ENCODE results near the gene NTSR1.

NTSR1 gene

DNA sequence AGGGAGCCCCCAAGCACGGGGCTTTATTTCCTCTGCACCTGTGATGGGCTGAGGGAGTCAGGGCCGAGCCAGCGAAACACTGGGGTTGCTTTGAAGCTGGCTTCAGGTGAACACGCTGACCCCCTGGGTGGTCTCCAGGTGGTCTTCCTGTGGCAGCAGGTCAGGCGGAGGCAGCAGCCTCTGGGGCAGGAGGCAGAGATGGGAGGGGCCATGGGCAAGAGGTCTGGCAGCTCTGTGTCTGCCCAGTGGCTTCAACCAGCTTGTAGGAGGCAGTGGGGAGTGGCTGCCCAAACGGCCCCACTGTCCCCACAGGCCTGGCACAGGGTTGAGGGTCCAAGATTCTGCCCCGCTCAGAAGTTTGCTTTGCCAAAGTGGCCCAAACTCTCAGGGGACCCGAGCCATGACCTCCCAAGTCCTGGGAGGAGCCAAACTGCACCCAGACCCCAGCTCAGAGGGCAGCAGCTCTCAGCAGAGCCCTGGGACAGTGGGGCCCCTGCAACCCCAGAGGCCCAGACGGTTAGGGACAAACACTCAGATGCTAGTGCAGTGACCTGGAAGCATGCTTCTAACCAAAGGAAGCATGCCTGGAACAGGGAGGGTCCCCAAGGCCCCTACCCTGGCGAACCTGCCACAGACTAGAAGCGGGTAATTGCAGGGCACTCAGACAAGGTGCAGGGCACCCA is 15.3 kb downstream of the NTSR1 start:
- no peak for FAIRE-seq
- no peak for DNase-seq (ENCODE audit: insufficient read length, low spot score)

- no peak for DNase-seq (ENCODE audit: insufficient read length, low spot score)
- FAIRE-seq: no peak
Measured at GRCh38 chr20:62724692-62725595, 16.3 kb downstream of the NTSR1 start.

DNA sequence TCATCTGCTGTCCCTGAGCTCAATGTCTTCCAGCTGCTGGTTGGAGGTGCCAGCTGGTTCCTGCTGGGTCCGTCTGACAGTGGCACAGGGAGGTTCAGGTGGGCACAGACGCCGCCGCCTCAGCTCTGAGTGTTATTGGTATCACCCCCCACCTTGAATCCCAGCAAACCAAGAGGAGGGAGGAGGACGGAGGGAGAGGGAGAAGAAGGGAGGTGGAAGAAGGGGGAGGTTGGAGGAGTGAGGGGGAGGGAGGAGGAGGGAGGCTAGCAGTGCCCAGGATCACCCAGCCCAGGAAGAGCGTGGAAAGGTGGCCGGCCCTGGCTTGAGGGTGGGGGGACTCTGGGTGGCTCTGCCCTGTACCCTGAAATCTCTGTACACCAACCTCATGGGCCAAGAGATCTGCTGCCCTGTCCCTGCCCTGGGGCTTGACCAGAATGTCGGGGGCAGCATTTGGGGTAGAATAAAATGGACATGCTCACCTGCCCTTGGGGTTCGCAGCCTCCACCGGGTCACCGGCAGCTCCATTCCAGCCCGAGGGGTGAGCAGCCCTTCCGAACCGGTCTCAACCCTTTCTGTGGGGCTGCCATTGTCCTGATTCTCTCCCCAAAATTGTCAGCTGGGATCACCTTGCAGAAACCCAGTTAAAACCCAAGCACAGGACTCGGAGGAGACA is 17.1 kb downstream of the NTSR1 start:
- no peak for FAIRE-seq
- DNase-seq (ENCODE audit: insufficient read length, low spot score): no peak

DNA sequence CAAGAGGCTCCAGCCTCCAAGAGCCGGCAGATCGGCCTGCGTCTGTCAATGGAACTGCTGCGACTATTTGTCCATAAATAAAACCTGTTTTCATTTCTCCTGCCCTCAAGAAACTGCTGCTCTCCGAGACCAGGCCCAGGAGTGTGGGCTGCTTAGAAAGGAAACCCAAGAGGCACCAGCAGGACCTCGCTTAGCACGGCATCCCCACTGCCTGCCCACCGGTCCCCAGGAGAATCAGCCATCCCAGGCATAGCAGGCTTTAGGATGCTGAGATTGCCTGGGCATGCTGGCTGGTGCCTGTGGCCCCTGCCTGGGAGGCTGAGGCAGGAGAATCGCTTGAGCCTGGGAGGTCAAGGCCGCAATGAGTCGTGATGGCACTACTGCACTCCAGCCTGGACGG is 17.6 kb downstream of the NTSR1 start:
- DNase-seq (ENCODE audit: insufficient read length, low spot score) (no peak), FAIRE-seq (no peak)

GRCh38 chr20:62726716-62727583 is 18.3 kb downstream of the NTSR1 start:
- DNase-seq (ENCODE audit: insufficient read length, low spot score) (no peak), FAIRE-seq (no peak)

DNA sequence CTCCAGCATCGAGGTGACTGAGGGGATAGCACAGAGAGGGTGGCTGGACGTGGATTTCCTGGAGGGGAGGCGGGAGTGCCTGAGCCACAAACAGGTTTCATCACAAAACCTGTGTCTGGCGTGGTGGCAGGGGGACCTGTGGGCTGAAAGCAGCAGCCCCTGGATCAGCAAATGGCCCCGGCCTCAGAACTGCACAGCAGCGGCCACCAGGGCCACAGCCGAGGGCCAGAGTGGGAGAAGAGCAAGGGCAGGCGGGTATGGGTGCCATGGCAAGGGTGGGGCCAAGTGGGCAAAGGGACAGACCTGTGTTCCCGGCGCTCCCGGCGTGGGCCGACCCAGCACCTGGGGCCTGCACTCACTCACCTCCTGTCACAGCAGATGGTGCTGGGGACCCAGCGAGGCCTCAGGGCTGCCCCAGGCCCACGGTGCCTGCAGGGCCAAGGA is 19.0 kb downstream of the NTSR1 start:
- no peak for DNase-seq (ENCODE audit: insufficient read length, low spot score)
- no peak for FAIRE-seq

DNA sequence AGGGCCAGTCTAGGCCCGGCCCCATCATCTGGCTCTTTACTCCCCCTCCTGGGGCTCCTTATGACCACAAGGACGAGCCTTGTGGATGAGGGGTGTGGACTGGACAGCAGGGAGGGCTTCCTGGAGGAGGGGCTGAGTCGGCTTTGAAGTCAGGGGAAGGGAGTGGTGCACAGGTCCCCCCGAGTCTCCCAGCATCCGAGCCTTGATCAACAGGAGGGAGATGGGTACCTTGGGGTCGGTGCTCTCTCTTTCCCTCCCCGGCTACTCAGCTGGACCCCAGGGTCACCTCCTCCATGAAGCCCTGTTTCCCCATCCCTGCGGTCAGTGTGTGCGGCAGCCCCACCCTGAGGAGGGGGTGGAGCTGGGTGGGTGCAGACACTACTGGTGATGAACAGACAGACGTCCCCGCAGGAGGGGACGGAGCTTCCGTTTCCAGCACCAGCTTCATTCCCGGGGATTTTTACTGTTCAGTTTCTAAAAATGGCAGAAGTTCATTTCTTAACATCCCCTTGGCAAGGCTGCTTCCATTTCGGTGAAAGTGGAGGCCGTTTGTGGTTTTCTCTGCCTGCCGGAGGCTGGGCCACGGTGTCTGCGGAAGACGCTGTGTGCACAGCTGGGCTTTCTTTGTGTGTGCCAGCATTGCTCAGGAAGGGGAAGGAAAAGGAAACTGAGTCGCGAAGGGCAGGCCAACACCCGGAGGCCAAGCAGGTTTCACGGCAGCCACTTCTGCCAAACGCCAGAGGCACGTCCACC is 19.6 kb downstream of the NTSR1 start:
- no peak for FAIRE-seq
- DNase-seq (ENCODE audit: insufficient read length, low spot score): no peak

DNA sequence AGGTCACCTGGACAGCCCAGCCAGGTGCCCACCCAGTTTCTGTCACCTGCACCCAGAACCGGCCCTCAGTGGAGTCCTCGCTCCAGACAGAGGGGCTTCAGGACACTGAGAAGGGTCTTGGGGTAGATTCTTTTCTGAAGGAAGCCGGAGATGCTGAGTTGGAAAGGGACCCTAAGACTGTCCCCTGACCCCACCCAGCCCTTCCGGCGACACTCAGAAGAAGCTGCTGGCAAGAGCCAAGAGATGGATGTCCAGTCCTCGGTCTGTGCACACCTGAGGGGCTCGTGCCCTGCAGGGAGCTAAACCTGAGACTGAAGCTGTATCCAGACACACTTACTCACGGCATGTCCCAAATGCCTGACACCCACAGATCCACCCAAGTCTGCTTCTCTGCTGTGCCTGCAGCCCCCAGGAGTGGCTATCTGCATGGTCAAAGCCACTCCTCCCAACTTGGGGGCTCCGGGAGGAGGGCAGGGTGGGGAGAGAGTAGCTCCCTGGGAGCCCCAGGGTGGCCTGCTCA is 20.2 kb downstream of the NTSR1 start:
- FAIRE-seq (no peak), DNase-seq (ENCODE audit: insufficient read length, low spot score) (no peak)

- no peak for FAIRE-seq
- no peak for DNase-seq (ENCODE audit: insufficient read length, low spot score)
Measured at GRCh38 chr20:62730481-62730880, 21.8 kb downstream of the NTSR1 start.

DNA sequence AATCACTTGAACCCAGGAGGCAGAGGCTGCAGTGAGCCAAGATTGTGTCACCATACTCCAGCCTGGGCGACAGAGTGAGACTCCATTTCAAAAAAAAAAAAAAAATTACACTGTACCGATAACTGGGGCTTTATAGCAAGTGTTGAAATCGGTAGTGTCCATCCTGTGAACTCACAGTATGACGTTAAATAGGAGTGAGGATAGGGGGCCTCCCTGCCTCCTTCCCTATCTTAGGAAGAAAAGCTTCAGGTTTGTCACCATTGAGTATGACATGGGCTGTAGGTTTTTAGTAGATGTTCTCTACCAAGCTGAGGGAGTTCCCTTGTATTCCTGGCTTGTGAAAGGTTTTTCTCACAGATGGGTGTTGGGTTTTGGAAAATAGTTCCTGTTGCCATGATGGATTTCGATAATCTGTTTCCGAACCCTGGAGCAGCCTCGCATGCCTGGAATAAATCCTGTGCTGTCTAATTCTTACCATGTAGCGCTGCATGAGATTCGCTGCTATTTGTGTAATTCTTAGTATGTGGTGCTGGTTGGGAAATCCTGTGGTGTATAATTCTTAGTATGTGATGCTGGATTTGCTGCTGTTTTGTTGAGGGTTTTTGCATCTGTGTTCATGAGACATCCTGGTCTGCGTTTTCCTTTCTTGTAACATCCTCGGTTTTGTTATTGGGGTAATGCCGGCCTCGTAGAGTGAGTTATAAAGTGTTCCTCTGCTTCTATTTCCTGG is 23.6 kb downstream of the NTSR1 start:
- FAIRE-seq (no peak), DNase-seq (ENCODE audit: insufficient read length, low spot score) (no peak)

DNA sequence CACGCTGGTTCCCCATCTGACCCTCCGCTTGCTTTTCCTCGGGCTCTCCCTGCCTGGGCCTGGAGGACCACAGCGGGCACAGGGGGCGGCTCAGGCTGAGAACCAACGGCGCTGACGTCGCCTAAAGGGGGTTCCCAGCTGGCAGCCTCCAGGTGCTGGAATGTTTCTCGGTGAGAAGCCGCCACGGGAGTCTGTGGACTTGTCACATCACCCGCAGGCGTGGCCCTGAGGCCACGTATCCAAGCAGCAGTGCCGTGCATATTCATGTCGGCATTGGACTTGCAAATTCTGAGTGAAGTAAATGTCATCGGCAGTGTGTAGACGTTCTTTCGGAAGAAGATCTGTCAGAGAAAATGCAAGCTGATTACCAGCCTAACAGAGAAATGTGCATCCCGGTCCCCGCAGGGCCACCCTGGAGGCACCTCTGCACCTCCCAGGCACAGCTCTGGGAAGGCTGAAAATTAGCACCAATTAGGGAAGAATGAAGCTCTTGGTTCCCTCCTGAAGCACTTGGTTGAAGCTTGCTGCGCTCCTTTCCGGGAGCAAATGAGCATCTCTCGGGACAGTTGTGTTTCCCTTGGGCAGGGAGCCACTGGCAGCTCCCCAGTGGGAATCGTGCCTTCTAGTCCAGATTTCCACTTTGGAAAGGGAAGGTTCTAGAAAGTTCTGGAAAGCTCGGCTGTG is 24.3 kb downstream of the NTSR1 start:
- DNase-seq (ENCODE audit: insufficient read length, low spot score) (no peak), FAIRE-seq (no peak)

DNA sequence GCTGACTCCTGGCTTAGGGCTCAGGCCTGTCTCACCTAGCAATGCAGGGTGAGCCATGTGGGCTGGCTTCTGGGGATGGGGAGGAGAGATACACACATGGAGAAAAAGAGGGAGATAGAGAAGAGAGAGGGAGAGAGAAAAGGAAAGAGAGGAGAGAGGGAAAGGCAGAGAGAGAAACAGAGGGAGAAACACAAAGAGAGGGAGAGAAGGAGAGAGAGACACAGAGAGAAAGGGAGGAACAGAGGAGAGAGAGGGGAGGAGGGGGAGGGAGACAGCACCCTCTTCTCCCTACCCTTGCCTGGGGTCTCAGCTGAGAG is 24.8 kb downstream of the NTSR1 start:
- FAIRE-seq (no peak), DNase-seq (ENCODE audit: insufficient read length, low spot score) (no peak)

DNA sequence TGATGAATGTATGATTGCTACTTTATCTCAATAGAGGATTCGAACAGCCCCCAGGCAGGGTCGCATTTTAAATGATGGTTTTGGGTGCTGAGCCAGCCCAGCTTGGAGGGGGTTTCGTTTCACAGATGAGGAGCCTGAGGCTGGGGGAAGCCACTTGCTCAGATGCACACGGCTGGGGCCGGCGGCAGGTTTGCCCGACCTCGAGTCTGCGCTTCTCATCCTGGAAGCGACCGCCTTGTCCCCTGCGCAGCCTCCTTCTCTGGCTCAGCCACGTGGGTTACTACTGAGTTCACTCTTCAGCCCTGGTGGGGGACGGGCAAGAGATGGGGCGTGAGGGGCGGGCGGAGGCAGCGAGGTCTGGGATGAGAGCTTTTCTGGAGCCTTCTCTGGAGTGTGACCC is 25.3 kb downstream of the NTSR1 start:
- FAIRE-seq (no peak), DNase-seq (ENCODE audit: insufficient read length, low spot score) (no peak)

DNA sequence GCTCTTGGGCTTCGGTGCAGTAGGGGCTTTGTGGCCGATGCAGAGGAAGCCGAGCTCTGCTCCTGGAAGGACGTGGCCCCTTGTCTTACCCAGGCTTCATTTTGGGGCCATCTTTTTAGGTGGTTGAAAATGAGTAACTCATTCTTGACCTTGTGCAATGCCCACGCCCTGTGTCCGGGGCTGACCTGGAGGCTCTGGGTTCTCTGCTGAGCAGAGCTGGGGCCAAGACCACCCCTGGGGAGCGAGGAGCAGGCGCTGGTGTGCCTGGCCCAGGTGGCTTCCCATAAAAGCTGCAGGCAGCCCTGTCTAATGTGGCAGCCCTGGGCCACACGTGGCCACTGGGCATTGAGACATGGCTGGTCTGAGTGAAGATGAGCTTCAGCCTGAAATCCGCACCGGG is 25.7 kb downstream of the NTSR1 start:
- DNase-seq (ENCODE audit: insufficient read length, low spot score) (no peak), FAIRE-seq (no peak)

GRCh38 chr20:62734881-62735280 is 26.2 kb downstream of the NTSR1 start:
- DNase-seq (ENCODE audit: insufficient read length, low spot score) (no peak), FAIRE-seq (no peak)

DNA sequence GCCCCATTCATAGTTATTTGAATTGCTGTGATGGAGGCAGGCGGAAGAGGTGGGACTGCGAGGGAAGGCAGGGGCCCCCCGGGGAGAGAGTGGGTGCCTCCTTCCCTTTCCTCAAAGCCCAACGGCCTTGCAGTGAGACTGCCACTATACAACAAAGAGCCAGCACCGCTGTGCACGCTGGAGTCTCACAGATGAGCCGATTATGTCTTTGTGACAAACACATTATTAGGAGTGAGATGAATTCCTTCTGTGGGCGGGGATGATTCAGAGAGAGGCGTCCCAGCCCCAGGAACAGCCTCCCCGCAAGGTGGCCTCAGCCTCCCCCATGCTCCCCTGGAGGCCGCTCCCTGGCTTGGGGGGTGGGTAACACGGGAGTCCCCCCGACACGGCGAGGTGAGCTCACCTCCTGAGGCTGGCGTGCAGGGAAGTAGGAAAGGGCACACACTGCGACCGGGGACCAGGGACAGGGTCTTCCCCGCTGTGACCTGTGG is 26.7 kb downstream of the NTSR1 start:
- FAIRE-seq (no peak), DNase-seq (ENCODE audit: insufficient read length, low spot score) (no peak)

DNA sequence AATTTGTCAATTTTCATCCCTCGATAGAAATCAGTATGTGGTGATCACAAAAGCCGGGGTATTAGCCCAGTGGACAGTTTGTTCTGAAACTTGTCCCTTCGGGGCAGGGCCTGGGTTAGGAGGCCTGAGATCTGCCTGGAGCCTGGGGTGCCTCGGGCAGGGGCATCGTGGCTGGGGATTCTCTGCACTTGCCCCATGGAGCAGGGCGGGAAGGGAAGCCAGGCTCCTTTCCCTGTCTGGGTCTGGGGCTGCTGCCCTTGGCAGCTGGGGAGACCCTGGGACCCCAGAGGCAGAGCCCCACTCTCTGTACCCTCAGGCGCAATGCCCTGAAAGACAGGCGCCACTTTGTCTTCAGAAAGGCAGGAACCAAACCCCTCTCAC is 27.4 kb downstream of the NTSR1 start:
- DNase-seq (ENCODE audit: insufficient read length, low spot score): no peak

GRCh38 chr20:62736407-62737071 is 27.9 kb downstream of the NTSR1 start:
- DNase-seq (ENCODE audit: insufficient read length, low spot score) (no peak), FAIRE-seq (no peak)

More for the DNA sequence above, 27.4 kb downstream of the NTSR1 start:
- FAIRE-seq: no peak

Data from GM19239 (cell line).